ENCODE data around the gene SOX21. TPM values are rescaled to one million over a fixed set of nuclear protein-coding genes. Genes with fewer than 3 reads are reported as not detected.

SOX21 gene
- polyA plus RNA-seq, 1 donor from 2014 or later, result 0.35 TPM

DNA sequence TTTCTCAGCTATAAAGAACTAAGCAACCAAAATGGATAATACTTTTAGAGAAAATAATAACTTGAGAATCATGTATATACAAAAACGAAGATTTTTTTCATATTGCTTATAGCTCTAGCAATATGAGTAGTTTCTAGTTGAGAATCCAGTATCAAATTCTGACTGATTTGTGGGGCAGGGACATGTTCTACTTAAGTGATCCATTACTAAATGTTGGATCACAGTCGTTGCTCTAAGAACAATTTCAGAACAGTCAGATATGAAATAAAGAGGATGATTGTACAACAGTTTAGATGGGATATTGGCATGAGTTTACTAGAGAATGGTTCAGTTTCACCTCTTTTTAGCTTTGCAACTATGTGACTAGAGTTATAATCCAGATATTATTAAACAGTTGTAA lies 39.9 kb downstream of the SOX21 start:
- Histone ChIP-seq H3K27me3 (ENCODE audit: insufficient read depth, low read depth, low read length) (no peaks in the 10 kb centered on the region), H3K4me2 (ENCODE audit: low read length) (no peak overlapping the region), H2AFZ (ENCODE audit: low read depth, low read length) (no peak overlapping the region), H3K79me2 (replicated peaks; ENCODE audit: insufficient read depth, low read length) (no peaks in the 10 kb centered on the region), H3K36me3 (ENCODE audit: insufficient read depth, low read length) (no peaks in the 10 kb centered on the region), H3K9ac (ENCODE audit: low read length) (no peak overlapping the region), H3K27ac (ENCODE audit: low read length) (no peak overlapping the region), H3K9me3 (ENCODE audit: low read length) (no peaks in the 10 kb centered on the region), H3F3A (ENCODE audit: insufficient read depth, low read length, poor library complexity, severe bottlenecking) (no peaks in the 10 kb centered on the region), H3K4me3 (ENCODE audit: low read length) (no peak overlapping the region), H4K20me1 (ENCODE audit: insufficient read depth) (no peaks in the 10 kb centered on the region), H3K9me2 (ENCODE audit: insufficient read depth, low read length) (no peaks in the 10 kb centered on the region)
- no peak for TF ChIP-seq SMC3 (conservative IDR thresholded peaks at IDR 0.05; ENCODE audit: poor library complexity)
- TF ChIP-seq POLR2AphosphoS5 (IDR thresholded peaks at IDR 0.05), result no peak
- TF ChIP-seq RAD21 (conservative IDR thresholded peaks at IDR 0.05), result no peak
- TF ChIP-seq, protein P1, sequence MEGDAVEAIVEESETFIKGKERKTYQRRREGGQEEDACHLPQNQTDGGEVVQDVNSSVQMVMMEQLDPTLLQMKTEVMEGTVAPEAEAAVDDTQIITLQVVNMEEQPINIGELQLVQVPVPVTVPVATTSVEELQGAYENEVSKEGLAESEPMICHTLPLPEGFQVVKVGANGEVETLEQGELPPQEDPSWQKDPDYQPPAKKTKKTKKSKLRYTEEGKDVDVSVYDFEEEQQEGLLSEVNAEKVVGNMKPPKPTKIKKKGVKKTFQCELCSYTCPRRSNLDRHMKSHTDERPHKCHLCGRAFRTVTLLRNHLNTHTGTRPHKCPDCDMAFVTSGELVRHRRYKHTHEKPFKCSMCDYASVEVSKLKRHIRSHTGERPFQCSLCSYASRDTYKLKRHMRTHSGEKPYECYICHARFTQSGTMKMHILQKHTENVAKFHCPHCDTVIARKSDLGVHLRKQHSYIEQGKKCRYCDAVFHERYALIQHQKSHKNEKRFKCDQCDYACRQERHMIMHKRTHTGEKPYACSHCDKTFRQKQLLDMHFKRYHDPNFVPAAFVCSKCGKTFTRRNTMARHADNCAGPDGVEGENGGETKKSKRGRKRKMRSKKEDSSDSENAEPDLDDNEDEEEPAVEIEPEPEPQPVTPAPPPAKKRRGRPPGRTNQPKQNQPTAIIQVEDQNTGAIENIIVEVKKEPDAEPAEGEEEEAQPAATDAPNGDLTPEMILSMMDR (IDR thresholded peaks at IDR 0.05; ENCODE audit: poor library complexity, severe bottlenecking), result no peak
- TF ChIP-seq EZH2 (IDR thresholded peaks at IDR 0.05; ENCODE audit: borderline replicate concordance, insufficient read depth, low read length, poor library complexity, severe bottlenecking), result no peak
- TF ChIP-seq, protein P2, sequence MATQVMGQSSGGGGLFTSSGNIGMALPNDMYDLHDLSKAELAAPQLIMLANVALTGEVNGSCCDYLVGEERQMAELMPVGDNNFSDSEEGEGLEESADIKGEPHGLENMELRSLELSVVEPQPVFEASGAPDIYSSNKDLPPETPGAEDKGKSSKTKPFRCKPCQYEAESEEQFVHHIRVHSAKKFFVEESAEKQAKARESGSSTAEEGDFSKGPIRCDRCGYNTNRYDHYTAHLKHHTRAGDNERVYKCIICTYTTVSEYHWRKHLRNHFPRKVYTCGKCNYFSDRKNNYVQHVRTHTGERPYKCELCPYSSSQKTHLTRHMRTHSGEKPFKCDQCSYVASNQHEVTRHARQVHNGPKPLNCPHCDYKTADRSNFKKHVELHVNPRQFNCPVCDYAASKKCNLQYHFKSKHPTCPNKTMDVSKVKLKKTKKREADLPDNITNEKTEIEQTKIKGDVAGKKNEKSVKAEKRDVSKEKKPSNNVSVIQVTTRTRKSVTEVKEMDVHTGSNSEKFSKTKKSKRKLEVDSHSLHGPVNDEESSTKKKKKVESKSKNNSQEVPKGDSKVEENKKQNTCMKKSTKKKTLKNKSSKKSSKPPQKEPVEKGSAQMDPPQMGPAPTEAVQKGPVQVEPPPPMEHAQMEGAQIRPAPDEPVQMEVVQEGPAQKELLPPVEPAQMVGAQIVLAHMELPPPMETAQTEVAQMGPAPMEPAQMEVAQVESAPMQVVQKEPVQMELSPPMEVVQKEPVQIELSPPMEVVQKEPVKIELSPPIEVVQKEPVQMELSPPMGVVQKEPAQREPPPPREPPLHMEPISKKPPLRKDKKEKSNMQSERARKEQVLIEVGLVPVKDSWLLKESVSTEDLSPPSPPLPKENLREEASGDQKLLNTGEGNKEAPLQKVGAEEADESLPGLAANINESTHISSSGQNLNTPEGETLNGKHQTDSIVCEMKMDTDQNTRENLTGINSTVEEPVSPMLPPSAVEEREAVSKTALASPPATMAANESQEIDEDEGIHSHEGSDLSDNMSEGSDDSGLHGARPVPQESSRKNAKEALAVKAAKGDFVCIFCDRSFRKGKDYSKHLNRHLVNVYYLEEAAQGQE (IDR thresholded peaks at IDR 0.05; ENCODE audit: borderline replicate concordance), result no peak
- TF ChIP-seq MXI1 (conservative IDR thresholded peaks at IDR 0.05; ENCODE audit: poor library complexity, severe bottlenecking), result no peak
- TF ChIP-seq EP300 (conservative IDR thresholded peaks at IDR 0.05; ENCODE audit: poor library complexity, severe bottlenecking), result no peak
- no peak for TF ChIP-seq TAF1 (IDR thresholded peaks at IDR 0.05; ENCODE audit: low read depth)

DNA sequence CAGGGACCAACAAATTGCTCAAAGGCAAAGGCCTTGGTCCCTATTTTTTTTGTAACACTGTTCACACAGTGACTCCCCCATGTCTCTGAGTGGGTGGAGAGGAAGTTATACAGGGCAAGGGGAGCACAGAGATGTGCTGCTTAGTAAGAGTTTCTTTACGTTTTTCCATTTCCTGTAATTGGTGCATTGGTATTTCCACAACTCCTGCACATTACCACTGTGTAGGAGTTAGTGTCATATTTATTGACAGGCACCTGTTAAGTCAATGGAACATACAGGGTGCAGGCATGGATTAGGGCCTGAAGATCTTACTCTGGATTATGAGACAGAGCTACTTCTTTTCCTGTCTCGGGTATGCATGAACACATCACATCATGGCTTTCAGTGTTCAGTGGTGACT lies 45.2 kb downstream of the SOX21 start:
- Histone ChIP-seq H2AFZ (ENCODE audit: low read depth, low read length) (no peak overlapping the region), H3K9me2 (ENCODE audit: insufficient read depth, low read length) (no peaks in the 10 kb centered on the region), H3K9ac (ENCODE audit: low read length) (no peak overlapping the region), H3K79me2 (replicated peaks; ENCODE audit: insufficient read depth, low read length) (no peaks in the 10 kb centered on the region), H3K4me3 (ENCODE audit: low read length) (no peak overlapping the region), H3K36me3 (ENCODE audit: insufficient read depth, low read length) (no peaks in the 10 kb centered on the region), H3K9me3 (ENCODE audit: low read length) (no peaks in the 10 kb centered on the region), H3K4me2 (ENCODE audit: low read length) (no peak overlapping the region), H3F3A (ENCODE audit: insufficient read depth, low read length, poor library complexity, severe bottlenecking) (no peaks in the 10 kb centered on the region), H3K27ac (ENCODE audit: low read length) (no peak overlapping the region), H4K20me1 (ENCODE audit: insufficient read depth) (no peaks in the 10 kb centered on the region), H3K27me3 (ENCODE audit: insufficient read depth, low read depth, low read length) (no peaks in the 10 kb centered on the region)
- TF ChIP-seq, protein P2 (IDR thresholded peaks at IDR 0.05; ENCODE audit: borderline replicate concordance), result no peak
- TF ChIP-seq EP300 (conservative IDR thresholded peaks at IDR 0.05; ENCODE audit: poor library complexity, severe bottlenecking), result no peak
- TF ChIP-seq EZH2 (IDR thresholded peaks at IDR 0.05; ENCODE audit: borderline replicate concordance, insufficient read depth, low read length, poor library complexity, severe bottlenecking), result no peak
